Measurements from ENCODE around the gene HLF. TPM values are rescaled to one million over a fixed set of nuclear protein-coding genes. Genes with fewer than 3 reads are reported as not detected.

Gene HLF
- total RNA-seq, 1 donor from 2014 or later: 0.25 TPM

DNA sequence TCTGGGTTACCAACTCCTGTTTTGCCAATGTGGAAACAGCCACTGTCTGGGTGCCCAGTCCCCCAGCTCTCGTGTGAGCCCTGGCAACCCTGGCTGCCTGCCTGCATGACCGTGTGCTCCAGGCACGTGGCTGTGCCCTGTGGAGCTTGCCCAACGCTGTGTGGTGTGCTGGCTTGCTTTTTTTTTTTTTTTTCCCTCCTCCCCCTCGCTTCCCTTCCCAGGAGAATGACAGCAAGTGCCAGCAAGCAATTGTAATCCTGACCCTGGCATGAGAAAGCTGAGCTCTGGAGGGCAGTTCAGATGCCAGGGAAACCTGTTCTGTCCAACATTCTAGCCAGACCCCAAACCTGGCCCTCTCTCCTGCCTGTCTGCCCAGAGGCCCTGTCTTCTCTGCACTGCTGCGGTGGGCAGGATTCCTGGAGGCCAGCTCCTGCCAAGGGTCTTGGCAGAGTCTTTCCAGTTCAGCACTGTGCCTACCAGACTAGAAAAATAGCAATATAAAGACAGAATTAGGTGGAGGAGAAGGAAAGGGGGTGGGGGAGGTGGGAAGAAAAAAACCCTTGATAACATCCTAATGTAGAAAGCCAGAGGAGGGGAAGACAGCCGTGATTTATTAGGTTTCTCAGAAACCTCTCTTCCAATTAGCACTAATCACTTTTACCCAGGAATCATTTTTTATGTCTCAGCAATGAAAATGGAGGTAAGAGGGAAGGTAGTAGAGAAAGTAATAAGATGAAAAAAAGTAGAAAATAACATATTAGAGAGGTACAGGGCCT is 9.0 kb downstream of the HLF start:
- Histone ChIP-seq H3K36me3 (ENCODE audit: control insufficient read depth, insufficient read depth, low read length) (no peaks in the 10 kb centered on the region), H3K27me3 (ENCODE audit: control insufficient read depth, insufficient read depth, low read length) (no peaks in the 10 kb centered on the region), H3K4me3 (ENCODE audit: low read depth, low read length) (no peak overlapping the region)
- TF ChIP-seq CTCF (IDR thresholded peaks at IDR 0.05; ENCODE audit: insufficient read depth, low read length, poor library complexity, severe bottlenecking): no peak
- DNase-seq (ENCODE audit: low read depth): peak; percentile 48

GRCh38 chr17:55274355-55275255 is 9.8 kb downstream of the HLF start:
- no peak for DNase-seq (ENCODE audit: low read depth)
- H3K4me3 ChIP-seq (ENCODE audit: low read depth, low read length): no peak overlapping the region
- H3K36me3 ChIP-seq (ENCODE audit: control insufficient read depth, insufficient read depth, low read length): no peaks in the 10 kb centered on the region
- H3K27me3 ChIP-seq (ENCODE audit: control insufficient read depth, insufficient read depth, low read length): no peaks in the 10 kb centered on the region
- no peak for TF ChIP-seq CTCF (IDR thresholded peaks at IDR 0.05; ENCODE audit: insufficient read depth, low read length, poor library complexity, severe bottlenecking)

DNA sequence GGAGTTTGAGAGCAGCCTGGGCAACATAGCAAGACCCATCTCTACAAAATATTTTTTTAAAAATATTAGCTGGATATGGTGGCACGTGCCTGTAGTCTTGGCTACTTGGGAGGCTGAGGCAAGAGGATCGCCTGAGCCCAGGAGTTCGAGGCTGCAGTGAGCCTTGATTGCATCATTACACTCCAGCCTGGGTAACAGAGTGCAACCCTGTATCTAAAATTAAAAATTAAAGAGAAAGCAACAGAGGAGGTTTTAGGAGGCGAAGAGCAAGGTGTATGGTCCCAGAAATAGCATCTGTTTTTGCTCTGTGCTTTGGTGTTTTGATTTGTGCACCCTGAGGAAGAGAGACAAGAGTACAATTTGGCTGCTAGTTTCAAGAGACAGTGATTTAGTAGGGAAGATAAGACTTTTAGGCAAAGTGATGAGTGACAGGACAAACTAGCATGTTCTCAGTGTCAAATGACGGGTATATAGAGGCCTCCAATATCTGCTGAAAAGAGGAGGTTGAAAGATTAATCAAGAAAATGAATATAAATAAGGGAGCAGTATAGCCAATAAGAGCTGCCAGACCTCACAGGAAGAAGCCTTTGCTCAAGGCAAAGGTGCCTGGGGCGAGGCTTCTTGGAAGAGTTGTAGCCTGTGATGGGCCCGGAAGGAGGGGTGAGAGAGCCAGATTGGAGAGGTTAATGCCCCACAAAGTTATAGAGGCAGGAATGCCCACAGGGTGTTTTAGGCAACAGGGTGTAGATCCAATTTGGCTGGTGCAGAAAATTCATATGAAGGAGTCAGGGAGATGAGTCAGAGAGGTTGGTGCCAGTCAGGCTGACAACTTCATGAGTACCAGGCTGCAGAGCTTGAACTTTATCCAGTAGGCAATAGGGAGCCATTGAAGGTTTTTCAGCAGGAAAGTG is 11.4 kb downstream of the HLF start:
- no peaks in the 10 kb centered on the region for H3K27me3 ChIP-seq (ENCODE audit: control insufficient read depth, insufficient read depth, low read length)
- DNase-seq (ENCODE audit: low read depth): no peak
- H3K36me3 ChIP-seq (ENCODE audit: control insufficient read depth, insufficient read depth, low read length): peaks cover 1% of the 10 kb centered on the region
- H3K4me3 ChIP-seq (ENCODE audit: low read depth, low read length): no peak overlapping the region
- no peak for TF ChIP-seq CTCF (IDR thresholded peaks at IDR 0.05; ENCODE audit: insufficient read depth, low read length, poor library complexity, severe bottlenecking)

DNA sequence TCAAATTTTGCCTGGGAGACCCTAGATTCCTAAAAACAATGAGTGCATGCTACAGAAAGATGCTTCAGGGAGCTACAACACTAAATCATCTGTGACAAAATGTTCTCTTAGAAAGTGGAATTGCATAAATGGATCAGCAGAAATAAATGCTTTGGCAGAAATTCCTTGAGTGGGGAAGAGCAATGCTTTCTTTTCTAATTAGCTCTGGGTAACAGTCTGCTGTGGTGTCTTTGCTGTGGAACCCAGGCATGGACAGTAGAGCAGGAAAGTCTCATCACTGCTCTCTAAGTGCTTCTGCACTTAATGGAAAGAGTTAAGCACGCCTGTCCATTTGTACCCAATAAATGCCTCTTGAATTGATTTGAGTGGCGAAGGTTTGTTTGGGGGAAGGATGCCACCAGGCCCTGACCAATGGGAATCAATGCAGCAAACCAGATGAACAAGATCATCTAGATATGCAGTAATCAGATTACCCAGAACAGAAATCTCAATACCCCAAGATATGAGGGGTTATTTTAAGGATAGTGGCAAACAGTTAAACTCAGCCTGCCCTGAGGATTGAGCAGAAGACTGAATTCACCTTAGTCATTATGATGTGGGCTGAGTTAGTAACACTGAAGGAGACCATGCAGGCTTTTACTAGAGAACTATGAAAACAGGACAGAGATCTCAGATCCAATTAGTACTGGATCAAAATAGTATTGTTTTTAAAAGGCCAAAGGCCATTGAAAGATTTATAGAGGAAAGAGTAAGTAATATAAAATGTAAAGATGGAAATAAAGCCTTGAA is 13.6 kb downstream of the HLF start:
- Histone ChIP-seq H3K27me3 (ENCODE audit: control insufficient read depth, insufficient read depth, low read length) (no peaks in the 10 kb centered on the region), H3K36me3 (ENCODE audit: control insufficient read depth, insufficient read depth, low read length) (peaks cover 1% of the 10 kb centered on the region), H3K4me3 (ENCODE audit: low read depth, low read length) (no peak overlapping the region)
- no peak for TF ChIP-seq CTCF (IDR thresholded peaks at IDR 0.05; ENCODE audit: insufficient read depth, low read length, poor library complexity, severe bottlenecking)
- DNase-seq (ENCODE audit: low read depth): no peak

DNA sequence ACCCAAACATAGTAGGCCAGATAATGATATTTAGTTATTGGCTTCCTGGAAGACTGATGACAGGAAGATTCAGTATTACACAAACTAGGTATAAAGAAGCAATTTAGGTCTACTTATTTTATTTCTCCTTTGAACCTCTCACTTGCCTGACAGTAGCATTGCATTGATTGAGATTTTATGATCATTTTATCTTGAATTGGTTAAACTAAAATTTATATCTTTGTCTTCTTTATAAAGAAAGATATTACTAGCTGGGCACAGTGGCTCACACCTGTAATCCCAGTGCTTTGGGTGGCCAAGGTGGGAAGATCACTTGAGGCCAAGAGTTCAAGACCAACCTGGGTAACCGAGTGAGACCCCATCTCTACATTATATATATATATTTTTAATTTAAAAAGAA is 14.4 kb downstream of the HLF start:
- DNase-seq (ENCODE audit: low read depth): no peak
- no peak for TF ChIP-seq CTCF (IDR thresholded peaks at IDR 0.05; ENCODE audit: insufficient read depth, low read length, poor library complexity, severe bottlenecking)
- Histone ChIP-seq H3K4me3 (ENCODE audit: low read depth, low read length) (no peak overlapping the region), H3K27me3 (ENCODE audit: control insufficient read depth, insufficient read depth, low read length) (no peaks in the 10 kb centered on the region), H3K36me3 (ENCODE audit: control insufficient read depth, insufficient read depth, low read length) (peaks cover 1% of the 10 kb centered on the region)
